GM19438 (cell line): Measurements from ENCODE around the gene TP53RK.

Experiments
- ATAC-seq: cut with Tn5 transposase; IDR thresholded peaks from one replicate; pipeline ENCODE4 v1.9.1; 2021; ENCODE audit warnings: low read depth; ENCODE audit not compliant: unreplicated experiment

The TP53RK gene

GRCh38 chr20:46708172-46708860, 19.1 kb upstream of the TP53RK start:
- ATAC-seq: no peak

GRCh38 chr20:46706242-46706641, 17.0 kb upstream of the TP53RK start:
- no peak for ATAC-seq

GRCh38 chr20:46705378-46705729, 16.1 kb upstream of the TP53RK start:
- no peak for ATAC-seq

GRCh38 chr20:46704714-46705377, 15.6 kb upstream of the TP53RK start:
- ATAC-seq: no peak

GRCh38 chr20:46703435-46703834, 14.2 kb upstream of the TP53RK start:
- ATAC-seq: no peak

GRCh38 chr20:46702447-46703203, 13.4 kb upstream of the TP53RK start:
- ATAC-seq: no peak

- ATAC-seq: no peak
Measured at GRCh38 chr20:46701986-46702385, 12.7 kb upstream of the TP53RK start.

GRCh38 chr20:46701556-46701955, 12.3 kb upstream of the TP53RK start:
- ATAC-seq: no peak

- ATAC-seq: no peak
Measured at GRCh38 chr20:46701057-46701456, 11.8 kb upstream of the TP53RK start.

- no peak for ATAC-seq
Measured at GRCh38 chr20:46700481-46700880, 11.2 kb upstream of the TP53RK start.

- ATAC-seq: no peak
Measured at GRCh38 chr20:46699651-46700359, 10.6 kb upstream of the TP53RK start.

- ATAC-seq: no peak
Measured at GRCh38 chr20:46698788-46699187, 9.5 kb upstream of the TP53RK start.

GRCh38 chr20:46696791-46697279, 7.6 kb upstream of the TP53RK start:
- no peak for ATAC-seq

GRCh38 chr20:46695892-46696291, 6.6 kb upstream of the TP53RK start:
- ATAC-seq: no peak

- no peak for ATAC-seq
Measured at GRCh38 chr20:46694484-46694883, 5.2 kb upstream of the TP53RK start.

- ATAC-seq: no peak
Measured at GRCh38 chr20:46691196-46691595, 2.0 kb upstream of the TP53RK start.

- no peak for ATAC-seq
Measured at GRCh38 chr20:46690219-46691106, 1.2 kb upstream of the TP53RK start.

GRCh38 chr20:46689754-46690085, 476 bp upstream of the TP53RK start:
- ATAC-seq: no peak

- no peak for ATAC-seq
Measured at GRCh38 chr20:46688151-46689081, 828 bp downstream of the TP53RK start.
